ENCODE results near the gene TMEM88.

- TF ChIP-seq, protein P1, sequence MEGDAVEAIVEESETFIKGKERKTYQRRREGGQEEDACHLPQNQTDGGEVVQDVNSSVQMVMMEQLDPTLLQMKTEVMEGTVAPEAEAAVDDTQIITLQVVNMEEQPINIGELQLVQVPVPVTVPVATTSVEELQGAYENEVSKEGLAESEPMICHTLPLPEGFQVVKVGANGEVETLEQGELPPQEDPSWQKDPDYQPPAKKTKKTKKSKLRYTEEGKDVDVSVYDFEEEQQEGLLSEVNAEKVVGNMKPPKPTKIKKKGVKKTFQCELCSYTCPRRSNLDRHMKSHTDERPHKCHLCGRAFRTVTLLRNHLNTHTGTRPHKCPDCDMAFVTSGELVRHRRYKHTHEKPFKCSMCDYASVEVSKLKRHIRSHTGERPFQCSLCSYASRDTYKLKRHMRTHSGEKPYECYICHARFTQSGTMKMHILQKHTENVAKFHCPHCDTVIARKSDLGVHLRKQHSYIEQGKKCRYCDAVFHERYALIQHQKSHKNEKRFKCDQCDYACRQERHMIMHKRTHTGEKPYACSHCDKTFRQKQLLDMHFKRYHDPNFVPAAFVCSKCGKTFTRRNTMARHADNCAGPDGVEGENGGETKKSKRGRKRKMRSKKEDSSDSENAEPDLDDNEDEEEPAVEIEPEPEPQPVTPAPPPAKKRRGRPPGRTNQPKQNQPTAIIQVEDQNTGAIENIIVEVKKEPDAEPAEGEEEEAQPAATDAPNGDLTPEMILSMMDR (IDR thresholded peaks at IDR 0.05) = no peak
- no peak for TF ChIP-seq POLR2AphosphoS5 (IDR thresholded peaks at IDR 0.05)
Observed at GRCh38 chr17:7841396-7841914, 13.4 kb upstream of the TMEM88 start.
